HCT116 (cell line): ENCODE data around the gene MYOF.

Experiments used
- ATF3 ChIP-seq: IDR thresholded peaks from 2 replicates; pipeline ENCODE4 v1.6.1; 2012
- CTCF ChIP-seq, 3 experiments: fragments of 200-600 bp in 1 of 3; sonication (generic) in 1 of 3; IDR thresholded peaks in 2 of 3; conservative IDR thresholded peaks in 1 of 3; 2 replicates each; pipeline ENCODE4 v1.5.1; 2012 to 2017; ENCODE audit warnings: low read depth in 2 of 3, low read length in 2 of 3, antibody characterized with exemption in 1 of 3, borderline replicate concordance in 1 of 3, control low read depth in 1 of 3, mild to moderate bottlenecking in 1 of 3, mixed read lengths in 1 of 3, mixed run types in 1 of 3, moderate library complexity in 1 of 3; ENCODE audit not compliant: insufficient read depth in 1 of 3
- MAX ChIP-seq: IDR thresholded peaks from 2 replicates; pipeline ENCODE4 v1.6.1; 2012
- POLR2AphosphoS5 ChIP-seq: IDR thresholded peaks from 2 replicates; pipeline ENCODE4 v1.6.1; 2011; ENCODE audit warnings: mild to moderate bottlenecking, low read depth, low read length, moderate library complexity
- RAD21 ChIP-seq: IDR thresholded peaks from 2 replicates; pipeline ENCODE4 v1.6.1; 2012; ENCODE audit warnings: low read depth, mild to moderate bottlenecking
- REST ChIP-seq: IDR thresholded peaks from 2 replicates; pipeline ENCODE4 v1.6.1; 2012; ENCODE audit warnings: low read depth
- SIN3A ChIP-seq: IDR thresholded peaks from 2 replicates; pipeline ENCODE4 v1.6.1; 2012; ENCODE audit warnings: low read depth

GRCh38 chr10:93420091-93420490, 62.0 kb downstream of the MYOF start:
- no peak for TF ChIP-seq CTCF (IDR thresholded peaks at IDR 0.05 in 2 of 3, conservative IDR thresholded peaks at IDR 0.05 in 1 of 3; ENCODE audit: borderline replicate concordance in 1 of 3, insufficient read depth in 1 of 3, low read depth in 2 of 3, low read length in 2 of 3)
- no peak for TF ChIP-seq POLR2AphosphoS5
- no peak for TF ChIP-seq REST
- no peak for TF ChIP-seq ATF3
- no peak for TF ChIP-seq SIN3A
- TF ChIP-seq MAX = no peak
- TF ChIP-seq RAD21 = no peak
